ENCODE measurements around the gene IMPDH2.

GRCh38 chr3:48989796-48990635 is 39.2 kb downstream of the IMPDH2 start, which contains the start of gene P4HTM:
- TF ChIP-seq CTCF (IDR thresholded peaks at IDR 0.05) (peak in 4 of 6 experiments; percentile 27 to 51 (median 44)), POLR2AphosphoS5 (IDR thresholded peaks at IDR 0.05) (peak; percentile 80), POLR2A (IDR thresholded peaks at IDR 0.05) (peak in 1 of 4 donors; percentile 46), EP300 (IDR thresholded peaks at IDR 0.05) (peak in 1 of 4 donors; percentile 3)
